GOT3 (cell line): ENCODE measurements around the gene FAM89B.

Source experiments
- DNase-seq: peaks from one replicate; lab custom pipeline; 2025; ENCODE audit warnings: mixed read lengths; lab: John Stamatoyannopoulos, UW

The FAM89B gene

GRCh38 chr11:65538915-65539743 lies 33.2 kb upstream of the FAM89B start:
- DNase-seq: no peak

- no peak for DNase-seq
Observed at GRCh38 chr11:65539744-65540289, 32.5 kb upstream of the FAM89B start.

GRCh38 chr11:65540290-65541092 lies 31.8 kb upstream of the FAM89B start:
- peak; percentile 74 for DNase-seq

GRCh38 chr11:65541093-65541982 lies 31.0 kb upstream of the FAM89B start:
- DNase-seq: no peak

- DNase-seq: no peak
Observed at GRCh38 chr11:65542738-65543390, 29.5 kb upstream of the FAM89B start.

- no peak for DNase-seq
Observed at GRCh38 chr11:65545853-65546216, 26.5 kb upstream of the FAM89B start.

GRCh38 chr11:65546217-65546958 lies 25.9 kb upstream of the FAM89B start:
- DNase-seq: no peak

- DNase-seq: no peak
Observed at GRCh38 chr11:65547446-65548125, 24.8 kb upstream of the FAM89B start.

GRCh38 chr11:65548395-65548794 lies 23.9 kb upstream of the FAM89B start:
- DNase-seq: no peak

- no peak for DNase-seq
Observed at GRCh38 chr11:65549096-65549495, 23.2 kb upstream of the FAM89B start.

- no peak for DNase-seq
Observed at GRCh38 chr11:65551572-65552387, 20.6 kb upstream of the FAM89B start.

GRCh38 chr11:65552388-65552951 lies 19.9 kb upstream of the FAM89B start:
- no peak for DNase-seq

- no peak for DNase-seq
Observed at GRCh38 chr11:65553301-65554001, 18.9 kb upstream of the FAM89B start.

GRCh38 chr11:65554057-65554818 lies 18.1 kb upstream of the FAM89B start:
- no peak for DNase-seq

- DNase-seq: no peak
Observed at GRCh38 chr11:65554842-65555430, 17.4 kb upstream of the FAM89B start.

- peak; percentile 41 for DNase-seq
Observed at GRCh38 chr11:65555693-65556231, 16.6 kb upstream of the FAM89B start.
